GM12878 (cell line): ENCODE results near the gene NPRL2. TPM values are rescaled to one million over a fixed set of nuclear protein-coding genes. Genes with fewer than 3 reads are reported as not detected.

ENCODE experiments used
- CREM ChIP-seq: IDR thresholded peaks from 2 replicates; pipeline ENCODE4 v1.6.1; 2014; ENCODE audit warnings: antibody characterized with exemption, low read depth
- EGR1 ChIP-seq, 2 experiments: IDR thresholded peaks; 1 replicate in 1 of 2; 2 replicates in 1 of 2; pipeline ENCODE4 v1.6.1; 2011 to 2012; ENCODE audit warnings: low read depth in 2 of 2, low read length in 2 of 2, borderline replicate concordance in 1 of 2, mild to moderate bottlenecking in 1 of 2, moderate library complexity in 1 of 2
- FOXK2 ChIP-seq: fragments of 450-650 bp; IDR thresholded peaks from 2 replicates; pipeline ENCODE4 v1.6.1; 2017; ENCODE audit warnings: mild to moderate bottlenecking, moderate library complexity
- NR2F1 ChIP-seq: fragments of 450-650 bp; conservative IDR thresholded peaks from 2 replicates; pipeline ENCODE4 v1.6.1; 2017; ENCODE audit warnings: mild to moderate bottlenecking
- POLR2A ChIP-seq: IDR thresholded peaks from 2 replicates; pipeline ENCODE4 v1.6.1; 2011; ENCODE audit warnings: low read depth, mild to moderate bottlenecking, low read length
- TBL1XR1 ChIP-seq: IDR thresholded peaks from 2 replicates; pipeline ENCODE4 v1.6.1; 2012; ENCODE audit warnings: low read depth, low read length, improper control_type of control experiment
- polyA plus RNA-seq, 11 experiments: library from polyadenylated mRNA; depleted of rRNA in 4 of 11; unstranded in 6 of 11; stranded (reverse) in 5 of 11; fragments of >200 nt; fragmentation: Nextera tagmentation in 4 of 11; fragmentation: Illumina TruSeq in 1 of 11; extraction: Ambion mirVana in 4 of 11; extraction: Trizol in 1 of 11; gene quantifications; 1 replicate in 1 of 11; 2 replicates in 10 of 11; pipeline versions ENCODE4 v1.2.1 to v1.2.3, GENCODE V29; 2011 to 2016; ENCODE audit warnings: inconsistent platforms in 2 of 11, missing spikeins in 2 of 11, low read depth in 1 of 11
- total RNA-seq, 4 experiments: library from RNA; depleted of rRNA in 3 of 4; stranded (reverse); fragments of >200 nt in 3 of 4; fragmentation: Illumina TruSeq in 1 of 4; extraction: Trizol in 1 of 4; gene quantifications; 2 replicates each; pipeline versions ENCODE4 v1.2.1 to v1.2.3, GENCODE V29; 2013 to 2021
- TF ChIP-seq, protein P1 (sequence below): fragments of 150-350 bp; IDR thresholded peaks from 2 replicates; pipeline ENCODE4 v1.6.1; 2016; ENCODE audit warnings: low read depth, low read length
- TF ChIP-seq, protein P2 (sequence below): fragments of 450-650 bp; IDR thresholded peaks from 2 replicates; pipeline ENCODE4 v1.6.1; 2017; ENCODE audit warnings: antibody characterized with exemption, mild to moderate bottlenecking, moderate library complexity
- TF ChIP-seq, protein P3 (sequence below): IDR thresholded peaks from 2 replicates; pipeline ENCODE4 v1.6.1; 2012; ENCODE audit warnings: low read depth, low read length, improper control_type of control experiment

Gene NPRL2
- total and polyA plus RNA-seq, 10 of the 15 experiments (the other 5 are each of a cell fraction or from before 2014, with no cell fraction given), result 17.8 to 54.2 (median 32.9) TPM

DNA sequence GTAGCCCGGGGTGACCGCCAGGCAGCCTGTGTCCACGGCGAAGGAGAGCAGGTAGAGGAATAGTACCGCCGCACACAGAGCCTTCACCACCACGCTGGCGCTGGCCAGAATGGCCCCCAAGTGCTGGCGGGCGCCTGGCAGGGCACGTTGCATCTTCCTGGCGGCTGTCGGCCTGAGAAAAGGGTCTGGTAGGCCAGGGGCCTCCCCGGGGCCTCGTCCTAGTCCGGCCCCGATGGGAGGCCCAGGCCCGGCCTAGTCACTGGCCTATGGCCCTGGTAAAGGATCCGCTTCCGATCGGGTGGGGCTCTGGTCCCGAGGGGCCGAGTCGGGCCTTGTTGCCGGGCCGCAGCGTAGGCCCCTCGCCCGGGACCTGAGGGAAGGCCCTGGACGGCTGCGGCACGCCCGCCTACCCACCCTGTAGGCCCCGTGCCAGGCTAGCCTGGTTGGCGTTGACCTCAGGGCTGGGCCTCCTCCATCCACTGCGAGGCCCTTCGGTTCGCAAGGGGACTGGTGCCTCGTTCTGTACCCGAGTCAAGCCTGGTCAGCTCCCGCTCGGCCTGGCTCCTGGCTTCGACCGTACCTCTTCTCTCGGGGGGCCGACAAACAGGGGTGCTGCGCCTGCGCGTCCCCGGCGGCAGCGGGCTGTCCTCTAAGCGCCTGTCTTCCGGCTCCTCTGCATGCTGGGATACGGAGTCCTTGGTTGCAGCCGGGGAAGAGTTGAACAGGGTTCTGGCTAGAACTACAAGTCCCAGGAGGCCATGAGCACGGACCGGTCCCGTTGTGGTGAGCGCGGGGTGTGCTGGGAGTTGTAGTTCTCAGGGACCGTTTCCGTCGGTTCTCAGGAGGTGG is 8.6 kb upstream of the NPRL2 start, which contains the start of gene TMEM115 (continued):
- 0 out of 2 replicates have a peak, but pooled peaks have one; percentile 41 for TF ChIP-seq TBL1XR1
- peak; percentile 83 for TF ChIP-seq POLR2A
- TF ChIP-seq EGR1 (IDR thresholded peaks at IDR 0.05; ENCODE audit: borderline replicate concordance in 1 of 2, low read depth in 2 of 2, low read length in 2 of 2), result no peak
- TF ChIP-seq CREM, result peak; percentile 99
- TF ChIP-seq, protein P1, sequence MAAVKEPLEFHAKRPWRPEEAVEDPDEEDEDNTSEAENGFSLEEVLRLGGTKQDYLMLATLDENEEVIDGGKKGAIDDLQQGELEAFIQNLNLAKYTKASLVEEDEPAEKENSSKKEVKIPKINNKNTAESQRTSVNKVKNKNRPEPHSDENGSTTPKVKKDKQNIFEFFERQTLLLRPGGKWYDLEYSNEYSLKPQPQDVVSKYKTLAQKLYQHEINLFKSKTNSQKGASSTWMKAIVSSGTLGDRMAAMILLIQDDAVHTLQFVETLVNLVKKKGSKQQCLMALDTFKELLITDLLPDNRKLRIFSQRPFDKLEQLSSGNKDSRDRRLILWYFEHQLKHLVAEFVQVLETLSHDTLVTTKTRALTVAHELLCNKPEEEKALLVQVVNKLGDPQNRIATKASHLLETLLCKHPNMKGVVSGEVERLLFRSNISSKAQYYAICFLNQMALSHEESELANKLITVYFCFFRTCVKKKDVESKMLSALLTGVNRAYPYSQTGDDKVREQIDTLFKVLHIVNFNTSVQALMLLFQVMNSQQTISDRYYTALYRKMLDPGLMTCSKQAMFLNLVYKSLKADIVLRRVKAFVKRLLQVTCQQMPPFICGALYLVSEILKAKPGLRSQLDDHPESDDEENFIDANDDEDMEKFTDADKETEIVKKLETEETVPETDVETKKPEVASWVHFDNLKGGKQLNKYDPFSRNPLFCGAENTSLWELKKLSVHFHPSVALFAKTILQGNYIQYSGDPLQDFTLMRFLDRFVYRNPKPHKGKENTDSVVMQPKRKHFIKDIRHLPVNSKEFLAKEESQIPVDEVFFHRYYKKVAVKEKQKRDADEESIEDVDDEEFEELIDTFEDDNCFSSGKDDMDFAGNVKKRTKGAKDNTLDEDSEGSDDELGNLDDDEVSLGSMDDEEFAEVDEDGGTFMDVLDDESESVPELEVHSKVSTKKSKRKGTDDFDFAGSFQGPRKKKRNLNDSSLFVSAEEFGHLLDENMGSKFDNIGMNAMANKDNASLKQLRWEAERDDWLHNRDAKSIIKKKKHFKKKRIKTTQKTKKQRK, result no peak; the same call in 1 of the 2 replicates
- TF ChIP-seq, protein P2, sequence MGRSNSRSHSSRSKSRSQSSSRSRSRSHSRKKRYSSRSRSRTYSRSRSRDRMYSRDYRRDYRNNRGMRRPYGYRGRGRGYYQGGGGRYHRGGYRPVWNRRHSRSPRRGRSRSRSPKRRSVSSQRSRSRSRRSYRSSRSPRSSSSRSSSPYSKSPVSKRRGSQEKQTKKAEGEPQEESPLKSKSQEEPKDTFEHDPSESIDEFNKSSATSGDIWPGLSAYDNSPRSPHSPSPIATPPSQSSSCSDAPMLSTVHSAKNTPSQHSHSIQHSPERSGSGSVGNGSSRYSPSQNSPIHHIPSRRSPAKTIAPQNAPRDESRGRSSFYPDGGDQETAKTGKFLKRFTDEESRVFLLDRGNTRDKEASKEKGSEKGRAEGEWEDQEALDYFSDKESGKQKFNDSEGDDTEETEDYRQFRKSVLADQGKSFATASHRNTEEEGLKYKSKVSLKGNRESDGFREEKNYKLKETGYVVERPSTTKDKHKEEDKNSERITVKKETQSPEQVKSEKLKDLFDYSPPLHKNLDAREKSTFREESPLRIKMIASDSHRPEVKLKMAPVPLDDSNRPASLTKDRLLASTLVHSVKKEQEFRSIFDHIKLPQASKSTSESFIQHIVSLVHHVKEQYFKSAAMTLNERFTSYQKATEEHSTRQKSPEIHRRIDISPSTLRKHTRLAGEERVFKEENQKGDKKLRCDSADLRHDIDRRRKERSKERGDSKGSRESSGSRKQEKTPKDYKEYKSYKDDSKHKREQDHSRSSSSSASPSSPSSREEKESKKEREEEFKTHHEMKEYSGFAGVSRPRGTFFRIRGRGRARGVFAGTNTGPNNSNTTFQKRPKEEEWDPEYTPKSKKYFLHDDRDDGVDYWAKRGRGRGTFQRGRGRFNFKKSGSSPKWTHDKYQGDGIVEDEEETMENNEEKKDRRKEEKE, result no peak
- TF ChIP-seq FOXK2, result no peak
- 0 out of 2 replicates have a peak, but pooled peaks have one; percentile 43 for TF ChIP-seq NR2F1
- TF ChIP-seq, protein P3, sequence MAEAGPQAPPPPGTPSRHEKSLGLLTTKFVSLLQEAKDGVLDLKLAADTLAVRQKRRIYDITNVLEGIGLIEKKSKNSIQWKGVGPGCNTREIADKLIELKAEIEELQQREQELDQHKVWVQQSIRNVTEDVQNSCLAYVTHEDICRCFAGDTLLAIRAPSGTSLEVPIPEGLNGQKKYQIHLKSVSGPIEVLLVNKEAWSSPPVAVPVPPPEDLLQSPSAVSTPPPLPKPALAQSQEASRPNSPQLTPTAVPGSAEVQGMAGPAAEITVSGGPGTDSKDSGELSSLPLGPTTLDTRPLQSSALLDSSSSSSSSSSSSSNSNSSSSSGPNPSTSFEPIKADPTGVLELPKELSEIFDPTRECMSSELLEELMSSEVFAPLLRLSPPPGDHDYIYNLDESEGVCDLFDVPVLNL, result peak; percentile 14; the same call in 1 of the 2 replicates
